Stimulated activated CD8-positive, alpha-beta memory T cell treated with anti-CD3 and anti-CD28 coated beads, Interleukin-12 subunit alpha, Interleukin-12 subunit beta, amount 100 ng/mL, for 24 hours (primary cell): ENCODE measurements around the gene ARMH3.

Experiments
- DNase-seq: peaks from one replicate; pipeline ENCODE4 v3.0.0-alpha.2; 2020; ENCODE audit errors: extremely low read depth

Gene ARMH3

GRCh38 chr10:101832325-101832771, 223.6 kb downstream of the ARMH3 start:
- no peak for DNase-seq

GRCh38 chr10:101831169-101831811, 224.7 kb downstream of the ARMH3 start:
- DNase-seq = no peak

- peak; percentile 77 for DNase-seq
Observed at GRCh38 chr10:101830322-101831168, 225.4 kb downstream of the ARMH3 start.

- no peak for DNase-seq
Observed at GRCh38 chr10:101829561-101830315, 226.2 kb downstream of the ARMH3 start.

GRCh38 chr10:101828766-101829551, 227.0 kb downstream of the ARMH3 start:
- no peak for DNase-seq

GRCh38 chr10:101827919-101828600, 227.9 kb downstream of the ARMH3 start:
- no peak for DNase-seq

- no peak for DNase-seq
Observed at GRCh38 chr10:101826852-101827434, 229.0 kb downstream of the ARMH3 start.

GRCh38 chr10:101824736-101825135, 231.2 kb downstream of the ARMH3 start:
- no peak for DNase-seq

- DNase-seq = no peak
Observed at GRCh38 chr10:101818872-101819633, 236.9 kb downstream of the ARMH3 start.

GRCh38 chr10:101818119-101818871, 237.7 kb downstream of the ARMH3 start, which contains the start of gene OGA:
Gene OGA, minus strand, starts transcription at chr10:101818444. Its CDS starts 422 bp downstream, at chr10:101818022.
- DNase-seq = peak; percentile 95

GRCh38 chr10:101817337-101818118, 238.4 kb downstream of the ARMH3 start:
- DNase-seq = no peak

GRCh38 chr10:101816913-101817336, 239.0 kb downstream of the ARMH3 start:
- no peak for DNase-seq

GRCh38 chr10:101816376-101816775, 239.6 kb downstream of the ARMH3 start:
- DNase-seq = no peak

GRCh38 chr10:101814466-101815071, 241.4 kb downstream of the ARMH3 start:
- no peak for DNase-seq

- DNase-seq = no peak
Observed at GRCh38 chr10:101812606-101813005, 243.4 kb downstream of the ARMH3 start.

GRCh38 chr10:101807158-101807557, 248.8 kb downstream of the ARMH3 start:
- DNase-seq = no peak

GRCh38 chr10:101803511-101803910, 252.5 kb downstream of the ARMH3 start:
- no peak for DNase-seq
